Mesenchymal stem cell (in vitro differentiated cells and primary cell): ENCODE measurements around the gene MAJIN.

Experiments used
- DNase-seq: peaks from one replicate; pipeline ENCODE4 v3.0.0-alpha.2; 2013
- H2AFZ ChIP-seq: one replicate; pipeline ENCODE4 v1.6.1; 2013; ENCODE audit warnings: low read depth, mild to moderate bottlenecking, control low read depth, inconsistent platforms, low read length, moderate library complexity
- H2AK5ac ChIP-seq: 2 replicates; pipeline ENCODE4 v1.6.1; 2013; ENCODE audit warnings: low read length, moderate library complexity, mild to moderate bottlenecking, inconsistent platforms; ENCODE audit not compliant: severe bottlenecking
- H2BK120ac ChIP-seq: one replicate; pipeline ENCODE4 v1.6.1; 2013; ENCODE audit warnings: low read depth, mild to moderate bottlenecking, inconsistent platforms, low read length, moderate library complexity
- H2BK12ac ChIP-seq, 2 experiments: one replicate each; pipeline ENCODE4 v1.6.1; 2013; ENCODE audit warnings: inconsistent platforms in 2 of 2, low read length in 2 of 2, mild to moderate bottlenecking in 2 of 2, moderate library complexity in 2 of 2, control low read depth in 1 of 2
- H2BK15ac ChIP-seq: one replicate; pipeline ENCODE4 v1.6.1; 2013; ENCODE audit warnings: mild to moderate bottlenecking, low read depth, inconsistent platforms; ENCODE audit not compliant: poor library complexity, severe bottlenecking
- H2BK5ac ChIP-seq: 2 replicates; pipeline ENCODE4 v1.6.1; 2013; ENCODE audit warnings: low read depth, mild to moderate bottlenecking, low read length, control low read depth, inconsistent platforms; ENCODE audit not compliant: poor library complexity, severe bottlenecking
- H3K14ac ChIP-seq, 2 experiments: one replicate each; pipeline ENCODE4 v1.6.1; 2013; ENCODE audit warnings: inconsistent platforms in 2 of 2, low read length in 2 of 2, control low read depth in 1 of 2, mild to moderate bottlenecking in 1 of 2, moderate library complexity in 1 of 2
- H3K18ac ChIP-seq, 2 experiments: one replicate each; pipeline ENCODE4 v1.6.1; 2013; ENCODE audit warnings: inconsistent platforms in 2 of 2, low read length in 2 of 2, control low read depth in 1 of 2, low read depth in 1 of 2, mild to moderate bottlenecking in 1 of 2
- H3K23ac ChIP-seq, 2 experiments: one replicate each; pipeline ENCODE4 v1.6.1; 2013; ENCODE audit warnings: inconsistent platforms in 2 of 2, low read length in 2 of 2, mild to moderate bottlenecking in 2 of 2, moderate library complexity in 2 of 2, control low read depth in 1 of 2
- H3K27ac ChIP-seq: 2 replicates; pipeline ENCODE4 v1.5.1; 2013; ENCODE audit warnings: mild to moderate bottlenecking, moderate library complexity, low read length, control low read depth, inconsistent platforms; ENCODE audit not compliant: poor library complexity, severe bottlenecking
- H3K27me3 ChIP-seq, 2 experiments: 2 replicates each; pipeline versions ENCODE4 v1.6.1 to v1.7.0; 2013; ENCODE audit warnings: low read length in 2 of 2, mild to moderate bottlenecking in 2 of 2, moderate library complexity in 2 of 2, control low read depth in 1 of 2, inconsistent platforms in 1 of 2; ENCODE audit not compliant: control insufficient read depth in 1 of 2, insufficient read depth in 1 of 2
- H3K36me3 ChIP-seq, 2 experiments: 2 replicates each; pipeline versions ENCODE4 v1.6.1 to v1.7.0; 2013; ENCODE audit warnings: low read length in 2 of 2, control low read depth in 1 of 2, inconsistent platforms in 1 of 2, low read depth in 1 of 2, mild to moderate bottlenecking in 1 of 2; ENCODE audit not compliant: insufficient read depth in 2 of 2, control insufficient read depth in 1 of 2
- H3K4ac ChIP-seq, 2 experiments: one replicate each; pipeline ENCODE4 v1.6.1; 2013; ENCODE audit warnings: inconsistent platforms in 2 of 2, low read length in 2 of 2, mild to moderate bottlenecking in 2 of 2, moderate library complexity in 2 of 2, control low read depth in 1 of 2, low read depth in 1 of 2
- H3K4me1 ChIP-seq: 2 replicates; pipeline ENCODE4 v1.6.1; 2013; ENCODE audit warnings: low read depth, low read length, control low read depth; ENCODE audit not compliant: control insufficient read depth, insufficient read depth
- H3K4me2 ChIP-seq: 2 replicates; pipeline ENCODE4 v1.6.1; 2013; ENCODE audit warnings: low read length, mild to moderate bottlenecking, inconsistent platforms; ENCODE audit not compliant: poor library complexity, severe bottlenecking
- H3K4me3 ChIP-seq, 2 experiments: 2 replicates each; pipeline versions ENCODE4 v1.5.1 to v1.7.0; 2013; ENCODE audit warnings: low read length in 2 of 2, mild to moderate bottlenecking in 2 of 2, control low read depth in 1 of 2, low read depth in 1 of 2; ENCODE audit not compliant: insufficient read depth in 1 of 2
- H3K79me1 ChIP-seq: replicated peaks from 2 replicates; pipeline ENCODE4 v1.6.1; 2013; ENCODE audit warnings: mild to moderate bottlenecking, control low read depth, low read length, inconsistent platforms; ENCODE audit not compliant: poor library complexity, severe bottlenecking
- H3K9ac ChIP-seq: 2 replicates; pipeline ENCODE4 v1.7.0; 2013; ENCODE audit warnings: mild to moderate bottlenecking, low read length, moderate library complexity
- H3K9me3 ChIP-seq: 2 replicates; pipeline ENCODE4 v1.7.0; 2013; ENCODE audit warnings: mild to moderate bottlenecking, low read length; ENCODE audit not compliant: control insufficient read depth
- H4K8ac ChIP-seq: one replicate; pipeline ENCODE4 v1.6.1; 2013; ENCODE audit warnings: inconsistent platforms, mild to moderate bottlenecking, low read length, moderate library complexity
- H4K91ac ChIP-seq: one replicate; pipeline ENCODE4 v1.6.1; 2013; ENCODE audit warnings: mild to moderate bottlenecking, low read length, inconsistent platforms
- WGBS: methylation state at CpG from one replicate; pipeline ENCODE4 v1.1.7; 2013; ENCODE audit warnings: mixed read lengths; 5-methylcytosine and 5-hydroxymethylcytosine counted together

The MAJIN gene

DNA sequence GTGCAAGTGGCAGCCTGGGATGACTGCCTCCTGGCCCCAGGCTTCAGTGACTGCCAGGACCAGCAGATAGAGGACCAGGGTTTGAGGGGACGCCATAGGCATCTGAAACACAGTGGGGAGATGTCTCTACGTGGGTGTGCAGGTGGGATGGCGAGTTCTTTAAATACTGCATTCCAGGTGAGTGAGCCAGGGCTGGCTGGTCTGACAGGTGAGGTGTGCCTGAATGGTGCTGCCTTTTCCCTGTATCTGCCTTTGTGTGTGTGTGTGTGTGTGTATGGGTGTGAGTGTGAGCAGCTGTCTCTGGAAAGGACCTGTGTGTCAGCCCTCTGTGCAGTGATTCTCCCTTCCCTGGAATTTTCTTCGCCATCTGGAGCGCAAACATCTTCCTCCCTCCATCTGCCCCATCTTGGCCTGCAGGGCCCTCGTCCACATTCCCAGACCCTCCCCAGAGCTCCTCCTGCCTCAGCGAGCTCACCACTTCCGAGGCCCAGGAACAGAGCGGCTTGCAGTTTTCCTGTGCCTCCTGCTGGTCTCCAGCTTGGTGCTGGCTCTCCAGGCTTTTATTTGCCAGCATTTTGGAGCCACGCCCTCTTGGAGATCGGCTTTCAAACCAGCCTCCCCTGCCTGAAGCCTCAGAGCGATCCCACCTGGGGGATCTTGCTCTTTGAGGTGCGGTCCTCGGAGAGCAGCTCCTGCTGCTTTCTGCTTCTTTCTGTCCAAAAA, 36.4 kb downstream of the MAJIN start, which contains the start of gene GPHA2:
TSS of gene GPHA2 (minus strand) at position 535 of the 723 bp plus-strand sequence. CDS start at position 102, 433 bp downstream.
- H2AFZ ChIP-seq: no peak within 1 kb of the TSS
- no peak within 1 kb of the TSS for H3K4me3 ChIP-seq
- no peak within 1 kb of the TSS for H2BK5ac ChIP-seq
- H4K91ac ChIP-seq: no peak within 1 kb of the TSS
- H3K4ac ChIP-seq: no peak within 1 kb of the TSS
- H2BK120ac ChIP-seq: no peak within 1 kb of the TSS
- H4K8ac ChIP-seq: no peak within 1 kb of the TSS
- H2BK12ac ChIP-seq: no peak within 1 kb of the TSS
- peak within 1 kb of the TSS; percentile 30 for H3K9ac ChIP-seq
- H2AK5ac ChIP-seq: no peak within 1 kb of the TSS
- no peak within 1 kb of the TSS for H3K18ac ChIP-seq
- no peak within 1 kb of the TSS for H2BK15ac ChIP-seq
- H3K9me3 ChIP-seq: no peaks in the 10 kb centered on the region
- peaks cover 10% of the 10 kb centered on the region for H3K4me1 ChIP-seq
- no peaks in the 10 kb centered on the region for H3K79me1 ChIP-seq
- no peak within 1 kb of the TSS for H3K14ac ChIP-seq
- no peak within 1 kb of the TSS for H3K4me2 ChIP-seq
- H3K36me3 ChIP-seq: peaks cover 43 to 46% of the 10 kb centered on the region in 2 experiments
- H3K23ac ChIP-seq: no peak within 1 kb of the TSS
- peak; percentile 15 for DNase-seq
- H3K27me3 ChIP-seq: peaks cover 0 to 24% of the 10 kb centered on the region in 2 experiments
- H3K27ac ChIP-seq: no peak within 1 kb of the TSS
- WGBS: 54% methylated on average over 13 of the region's 14 CpGs

DNA sequence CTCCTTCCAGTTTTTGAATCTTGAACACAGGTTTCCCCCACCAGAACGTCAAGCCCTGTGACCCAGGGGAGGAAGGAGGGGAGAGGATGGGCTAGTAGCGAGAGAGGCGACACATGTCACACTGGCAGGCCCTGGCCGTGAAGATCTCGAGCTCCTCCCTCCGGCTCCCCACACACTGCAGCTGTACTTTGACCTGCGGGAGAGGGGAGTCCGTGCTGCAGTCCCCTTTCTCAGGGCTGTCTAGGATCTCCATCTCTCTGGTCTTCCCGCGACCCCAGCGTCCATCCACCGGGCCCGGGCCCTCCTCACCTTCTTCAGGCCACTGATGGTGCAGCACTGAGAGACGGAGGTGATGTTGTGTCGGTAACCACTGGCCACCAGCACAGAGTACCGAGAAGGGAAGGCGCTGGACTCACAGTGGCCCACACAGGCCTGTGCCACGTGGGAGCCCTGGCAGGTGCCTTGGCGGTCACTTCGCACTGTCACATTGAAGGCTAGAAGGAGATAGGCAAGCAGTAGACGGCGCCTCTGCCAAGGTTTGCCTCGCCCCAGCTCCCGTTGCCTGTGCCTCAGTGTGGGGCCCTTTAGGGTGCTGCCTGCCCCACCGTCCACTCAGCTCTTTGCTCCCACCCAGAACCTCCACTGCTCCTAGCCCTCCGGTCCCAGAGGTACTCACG, 37.1 kb downstream of the MAJIN start:
- H3K4me2 ChIP-seq: no peak overlapping the region
- no peak overlapping the region for H2BK12ac ChIP-seq
- H3K79me1 ChIP-seq: no peaks in the 10 kb centered on the region
- H3K18ac ChIP-seq: no peak overlapping the region
- no peak overlapping the region for H3K23ac ChIP-seq
- H3K4me1 ChIP-seq: peaks cover 10% of the 10 kb centered on the region
- no peak overlapping the region for H3K9ac ChIP-seq
- WGBS: 91% methylated on average over 27 of the region's 27 CpGs
- no peak overlapping the region for H3K4me3 ChIP-seq
- no peak overlapping the region for H2AK5ac ChIP-seq
- H3K9me3 ChIP-seq: no peaks in the 10 kb centered on the region
- no peak overlapping the region for H2BK15ac ChIP-seq
- DNase-seq: no peak
- H3K36me3 ChIP-seq: peaks cover 50 to 53% of the 10 kb centered on the region in 2 experiments
- no peak overlapping the region for H4K91ac ChIP-seq
- no peak overlapping the region for H4K8ac ChIP-seq
- H2BK5ac ChIP-seq: no peak overlapping the region
- H3K4ac ChIP-seq: no peak overlapping the region
- H2AFZ ChIP-seq: no peak overlapping the region
- no peak overlapping the region for H2BK120ac ChIP-seq
- H3K14ac ChIP-seq: no peak overlapping the region
- peaks cover 0 to 18% of the 10 kb centered on the region in 2 experiments for H3K27me3 ChIP-seq
- no peak overlapping the region for H3K27ac ChIP-seq

DNA sequence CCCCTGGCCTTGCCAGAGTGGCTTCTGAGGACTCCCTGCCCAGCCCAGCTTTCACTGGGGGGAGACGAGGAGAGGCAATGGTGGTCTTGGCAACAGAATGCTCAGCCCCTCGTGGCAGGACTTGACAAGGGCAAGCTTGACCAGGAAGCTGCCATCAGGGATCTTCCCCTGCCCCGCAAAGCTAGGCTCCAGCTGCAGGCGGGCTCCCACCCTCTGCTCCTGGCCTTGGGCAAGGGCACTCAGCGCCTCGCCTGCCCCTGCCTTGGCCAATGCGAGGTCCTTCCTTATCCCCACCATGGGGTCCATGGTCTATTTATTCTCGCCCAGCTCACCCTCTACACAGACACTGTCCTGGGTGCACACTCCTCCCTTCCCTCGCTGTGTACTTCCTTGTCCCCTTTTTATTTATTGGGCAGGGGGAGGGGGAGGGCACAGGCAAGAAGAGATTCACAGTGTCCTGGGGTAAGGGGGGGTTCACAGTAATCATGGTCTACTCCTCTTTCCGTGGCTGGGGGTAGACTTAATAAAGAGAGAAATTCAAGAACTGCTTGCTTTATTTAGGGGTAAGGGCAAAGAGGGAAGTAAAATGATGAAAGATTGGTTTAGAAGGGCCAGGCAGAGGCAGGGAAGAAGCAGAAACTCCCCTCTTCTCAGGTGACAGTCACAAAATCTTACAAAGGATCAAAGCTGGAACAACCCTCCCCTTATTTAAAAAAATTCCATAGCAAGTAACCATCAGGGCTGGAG, 37.8 kb downstream of the MAJIN start:
- Histone ChIP-seq H3K4me3 (no peak overlapping the region), H3K36me3 (peaks cover 57 to 58% of the 10 kb centered on the region in 2 experiments), H3K23ac (no peak overlapping the region), H2AK5ac (no peak overlapping the region), H3K27me3 (peaks cover 0 to 15% of the 10 kb centered on the region in 2 experiments), H2BK120ac (no peak overlapping the region), H3K14ac (no peak overlapping the region), H4K8ac (no peak overlapping the region), H3K18ac (no peak overlapping the region), H3K27ac (no peak overlapping the region), H2BK12ac (no peak overlapping the region), H3K9me3 (no peaks in the 10 kb centered on the region), H2AFZ (no peak overlapping the region), H3K79me1 (no peaks in the 10 kb centered on the region), H2BK5ac (no peak overlapping the region), H4K91ac (no peak overlapping the region), H2BK15ac (no peak overlapping the region), H3K9ac (no peak overlapping the region), H3K4me1 (peaks cover 10% of the 10 kb centered on the region), H3K4me2 (no peak overlapping the region), H3K4ac (no peak overlapping the region)
- 97% methylated on average over 7 of the region's 10 CpGs for WGBS
- DNase-seq: no peak
